HepG2 (cell line): ENCODE data around the gene C1QL2. TPM values are rescaled to one million over a fixed set of nuclear protein-coding genes. Genes with fewer than 3 reads are reported as not detected.

Source experiments
- ATAC-seq: fragments of 200-7000 bp; cut with Tn5 transposase; 3 replicates; pipeline ENCODE4 v1.9.1; 2020; ENCODE audit warnings: mild to moderate bottlenecking, moderate library complexity
- BruUV-seq: library from RNA; stranded (reverse); fragments of 400-500 nt; replicated peaks from 2 replicates; lab custom pipeline; 2021; lab: Mats Ljungman, UMichigan
- CTCF ChIA-PET: fragments of 300-600 bp; formaldehyde crosslinking; extraction: SDS; loops from one replicate; lab custom pipeline; 2021; ENCODE audit warnings: low total read pairs, inconsistent platforms, low intra/inter-chr PET ratio; lab: Yijun Ruan, JAX
- POLR2A ChIA-PET: fragments of 350-600 bp; sonication (Branson Sonifier 250); formaldehyde crosslinking; loops from one replicate; lab custom pipeline; 2020; ENCODE audit warnings: antibody characterized with exemption, inconsistent platforms; lab: Yijun Ruan, JAX
- DNase-seq: peaks from one replicate; pipeline ENCODE4 v3.0.0-alpha.2; 2015; ENCODE audit warnings: low spot score
- FAIRE-seq: peaks from 3 replicates; lab custom pipeline; 2011; peaks lifted over from hg19 to GRCh38; lab: Jason Lieb, UNC
- H2AFZ ChIP-seq: one replicate; pipeline ENCODE4 v1.6.1; 2011; ENCODE audit warnings: low read length, inconsistent platforms
- H3K27ac ChIP-seq: fragments of 300-600 bp; 3 replicates; pipeline ENCODE4 v1.8.0; 2011; ENCODE audit warnings: mixed run types, mild to moderate bottlenecking, mixed read lengths, low read length, inconsistent platforms; ENCODE audit not compliant: insufficient read depth; ENCODE audit errors: extremely low read length
- H3K27me3 ChIP-seq, 2 experiments: fragments of 200-600 bp in 1 of 2; 2 replicates in 1 of 2; 3 replicates in 1 of 2; pipeline versions ENCODE4 v1.6.0 to v1.8.0; 2011; ENCODE audit warnings: low read length in 2 of 2, mild to moderate bottlenecking in 2 of 2, moderate library complexity in 2 of 2, inconsistent platforms in 1 of 2; ENCODE audit not compliant: insufficient read depth in 2 of 2, control insufficient read depth in 1 of 2
- H3K36me3 ChIP-seq, 2 experiments: fragments of 200-600 bp in 1 of 2; replicated peaks in 1 of 2; 2 replicates in 1 of 2; 3 replicates in 1 of 2; pipeline versions ENCODE4 v1.5.1 to v1.8.0; 2011; ENCODE audit warnings: low read length in 2 of 2, inconsistent platforms in 1 of 2; ENCODE audit not compliant: insufficient read depth in 2 of 2, control insufficient read depth in 1 of 2
- H3K4me1 ChIP-seq: 2 replicates; pipeline ENCODE4 v1.5.1; 2012; ENCODE audit warnings: low read length, inconsistent platforms; ENCODE audit not compliant: insufficient read depth
- H3K4me2 ChIP-seq: 2 replicates; pipeline ENCODE4 v1.6.0; 2011; ENCODE audit warnings: low read depth, low read length, inconsistent platforms
- H3K4me3 ChIP-seq, 3 experiments: fragments of 200-600 bp in 1 of 3; sonication (generic), shearing (Covaris generic) in 1 of 3; replicated peaks in 1 of 3; 2 replicates each; pipeline ENCODE4 v1.5.1; 2011 to 2016; ENCODE audit warnings: low read length in 3 of 3, inconsistent platforms in 2 of 3, low read depth in 2 of 3, mild to moderate bottlenecking in 2 of 3, control low read depth in 1 of 3, mixed read lengths in 1 of 3; ENCODE audit not compliant: insufficient read depth in 1 of 3
- H3K79me2 ChIP-seq: one replicate; pipeline ENCODE4 v1.6.1; 2011; ENCODE audit warnings: low read length, inconsistent platforms; ENCODE audit not compliant: insufficient read depth
- H3K9ac ChIP-seq: 2 replicates; pipeline ENCODE4 v1.6.0; 2011; ENCODE audit warnings: mild to moderate bottlenecking, low read depth, low read length, inconsistent platforms; ENCODE audit not compliant: insufficient read depth
- H3K9me3 ChIP-seq: 2 replicates; pipeline ENCODE4 v1.5.1; 2012; ENCODE audit warnings: mild to moderate bottlenecking, low read length
- H4K20me1 ChIP-seq: 2 replicates; pipeline ENCODE4 v1.6.0; 2011; ENCODE audit warnings: inconsistent platforms, mild to moderate bottlenecking, low read length, moderate library complexity; ENCODE audit not compliant: insufficient read depth
- EEA1 ChIP-seq: sonication (generic); formaldehyde crosslinking; IDR thresholded peaks from 2 replicates; pipeline ENCODE4 v1.5.1; 2020; ENCODE audit warnings: mild to moderate bottlenecking, missing genetic modification reagents, borderline replicate concordance
- FOSL2 ChIP-seq: sonication (generic); formaldehyde crosslinking; IDR thresholded peaks from 2 replicates; pipeline ENCODE4 v1.4.0; 2020; ENCODE audit warnings: missing genetic modification reagents
- FOXK1 ChIP-seq: sonication (generic); formaldehyde crosslinking; IDR thresholded peaks from 2 replicates; pipeline ENCODE4 v1.4.0; 2020; ENCODE audit warnings: low read depth, missing genetic modification reagents, borderline replicate concordance
- MAFK ChIP-seq, 2 experiments: IDR thresholded peaks in 1 of 2; conservative IDR thresholded peaks in 1 of 2; 2 replicates each; pipeline ENCODE4 v1.6.1; 2011; ENCODE audit warnings: improper control_type of control experiment in 2 of 2, low read length in 2 of 2
- SRSF9 ChIP-seq: fragments of 200-400 bp; formaldehyde crosslinking; IDR thresholded peaks from 2 replicates; pipeline ENCODE4 v1.6.1; 2018; ENCODE audit warnings: borderline replicate concordance, mild to moderate bottlenecking, low read depth, low read length; ENCODE audit not compliant: insufficient read depth, poor library complexity, severe bottlenecking
- TEAD3 ChIP-seq: optimal IDR thresholded peaks from 2 replicates; pipeline ENCODE3; 2016; ENCODE audit warnings: borderline replicate concordance
- ZBTB20 ChIP-seq: sonication (generic); formaldehyde crosslinking; IDR thresholded peaks from 2 replicates; pipeline ENCODE4 v1.8.1; 2023; ENCODE audit warnings: missing genetic modification reagents, low read depth, mild to moderate bottlenecking, borderline replicate concordance
- ZMYM2 ChIP-seq: sonication (generic); formaldehyde crosslinking; IDR thresholded peaks from 2 replicates; pipeline ENCODE4 v1.8.0; 2022; ENCODE audit warnings: mild to moderate bottlenecking, missing genetic modification reagents
- ZNF564 ChIP-seq: sonication (generic); formaldehyde crosslinking; IDR thresholded peaks from 2 replicates; pipeline ENCODE4 v1.8.1; 2023; ENCODE audit warnings: mild to moderate bottlenecking, missing genetic modification reagents
- WGBS: methylation state at CpG from one replicate; pipeline ENCODE4 v1.1.6; 2017; ENCODE audit warnings: low lambda C conversion rate; 5-methylcytosine and 5-hydroxymethylcytosine counted together
- in situ Hi-C: cut with HindIII; loops from 2 replicates; pipeline ENCODE4 v1.10.0; 2017; ENCODE audit warnings: low pct_unique_long_range_greater_than_20kb; ENCODE audit not compliant: extremely low pct_ligation_motif_present
- intact Hi-C: fragments of 100-400 bp; cut with micrococcal nuclease; formaldehyde crosslinking; loops from one replicate; pipeline ENCODE4 v1.10.0; 2022; ENCODE audit not compliant: unreplicated experiment
- polyA plus RNA-seq, 8 experiments: library from polyadenylated mRNA; depleted of rRNA in 3 of 8; stranded (reverse) in 7 of 8; unstranded in 1 of 8; fragments of >200 nt; fragmentation: Illumina TruSeq in 4 of 8; extraction: Trizol in 4 of 8; gene quantifications; 2 replicates each; pipeline versions ENCODE4 v1.2.1 to v1.2.3, GENCODE V29; 2011 to 2016; ENCODE audit warnings: low read depth in 4 of 8, missing spikeins in 1 of 8, mixed read lengths in 1 of 8; ENCODE audit not compliant: insufficient read depth in 1 of 8
- total RNA-seq, 5 experiments: library from RNA; depleted of rRNA; stranded (reverse); fragments of >200 nt; fragmentation: Illumina TruSeq; extraction: Trizol; gene quantifications; 2 replicates each; pipeline ENCODE4 v1.2.3, GENCODE V29; 2016; ENCODE audit warnings: low read depth in 1 of 5
- TF ChIP-seq, protein P1 (sequence below): sonication (generic); formaldehyde crosslinking; IDR thresholded peaks from 2 replicates; pipeline ENCODE4 v1.4.0; 2020; ENCODE audit warnings: mild to moderate bottlenecking, missing genetic modification reagents

C1QL2 gene
- total and polyA plus RNA-seq, 2 of the 13 experiments (the other 11 are each of a cell fraction or from before 2014, with no cell fraction given): not detected

GRCh38 chr2:119111115-119111975 lies 47.2 kb downstream of the C1QL2 start:
- DNase-seq (no peak), ATAC-seq (no peak), FAIRE-seq (no peak)
- in situ Hi-C loops (no loop called here), intact Hi-C loops (no loop called here)
- H3K36me3 ChIP-seq: no peaks in the 10 kb centered on the region
- ChIA-PET CTCF (no interaction called here), POLR2A (no interaction called here)
- H3K27ac ChIP-seq: no peak overlapping the region
- no peak overlapping the region for H3K4me2 ChIP-seq
- H3K4me1 ChIP-seq: no peaks in the 10 kb centered on the region
- no peaks in the 10 kb centered on the region for H3K9me3 ChIP-seq
- no peak overlapping the region for H2AFZ ChIP-seq
- no peak overlapping the region for H3K9ac ChIP-seq
- no peaks in the 10 kb centered on the region for H3K79me2 ChIP-seq
- no peak overlapping the region for H3K4me3 ChIP-seq
- peaks cover 3 to 16% of the 10 kb centered on the region in 2 experiments; a peak in 3 of 5 replicates for H3K27me3 ChIP-seq
- 33% methylated on average over 8 of the region's 8 CpGs for WGBS
- no TSS peak for BruUV-seq
- no peaks in the 10 kb centered on the region; the same call in 1 of the 2 replicates for H4K20me1 ChIP-seq
- TF ChIP-seq EEA1 (no peak), FOSL2 (peak; percentile 45; the same call in 1 of the 2 replicates)

DNA sequence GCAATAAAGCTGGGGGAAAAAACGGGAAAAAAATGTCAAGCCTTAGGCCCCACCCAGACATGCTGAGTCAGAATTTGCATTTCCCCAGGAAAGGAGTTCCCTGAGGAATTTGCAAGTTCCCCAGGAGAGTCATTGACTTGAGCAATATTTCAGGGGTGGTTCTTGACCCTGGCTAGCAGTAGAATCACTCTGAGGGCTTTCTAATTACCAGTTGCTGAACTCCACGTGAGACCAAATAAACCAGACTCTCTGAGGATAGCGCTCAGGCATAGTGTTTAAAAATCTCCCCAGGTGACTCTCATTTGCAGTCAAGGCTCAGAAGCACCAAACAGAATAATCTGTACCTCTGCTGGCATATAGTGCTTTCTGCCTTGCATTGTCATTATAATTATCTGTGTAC lies 48.7 kb downstream of the C1QL2 start:
- CTCF ChIA-PET: no interaction called here
- no TSS peak for BruUV-seq
- ATAC-seq: no peak
- FAIRE-seq: no peak
- in situ Hi-C loops (no loop called here), intact Hi-C loops (no loop called here)
- H3K27ac ChIP-seq: no peak overlapping the region
- H3K79me2 ChIP-seq: no peaks in the 10 kb centered on the region
- TF ChIP-seq ZNF564 (CRISPR knock-in tag) (no peak), ZMYM2 (CRISPR knock-in tag) (no peak), MAFK (conservative IDR thresholded peaks at IDR 0.05 in 1 of 2, IDR thresholded peaks at IDR 0.05 in 1 of 2; ENCODE audit: low read length in 2 of 2) (0 out of 4 replicates have a peak, but pooled peaks of 1 of the 2 experiments have one; percentile 18), FOXK1 (CRISPR knock-in tag) (no peak), SRSF9 (no peak), TEAD3 (CRISPR knock-in tag) (no peak), ZBTB20 (CRISPR knock-in tag) (no peak)
- TF ChIP-seq, protein P1, sequence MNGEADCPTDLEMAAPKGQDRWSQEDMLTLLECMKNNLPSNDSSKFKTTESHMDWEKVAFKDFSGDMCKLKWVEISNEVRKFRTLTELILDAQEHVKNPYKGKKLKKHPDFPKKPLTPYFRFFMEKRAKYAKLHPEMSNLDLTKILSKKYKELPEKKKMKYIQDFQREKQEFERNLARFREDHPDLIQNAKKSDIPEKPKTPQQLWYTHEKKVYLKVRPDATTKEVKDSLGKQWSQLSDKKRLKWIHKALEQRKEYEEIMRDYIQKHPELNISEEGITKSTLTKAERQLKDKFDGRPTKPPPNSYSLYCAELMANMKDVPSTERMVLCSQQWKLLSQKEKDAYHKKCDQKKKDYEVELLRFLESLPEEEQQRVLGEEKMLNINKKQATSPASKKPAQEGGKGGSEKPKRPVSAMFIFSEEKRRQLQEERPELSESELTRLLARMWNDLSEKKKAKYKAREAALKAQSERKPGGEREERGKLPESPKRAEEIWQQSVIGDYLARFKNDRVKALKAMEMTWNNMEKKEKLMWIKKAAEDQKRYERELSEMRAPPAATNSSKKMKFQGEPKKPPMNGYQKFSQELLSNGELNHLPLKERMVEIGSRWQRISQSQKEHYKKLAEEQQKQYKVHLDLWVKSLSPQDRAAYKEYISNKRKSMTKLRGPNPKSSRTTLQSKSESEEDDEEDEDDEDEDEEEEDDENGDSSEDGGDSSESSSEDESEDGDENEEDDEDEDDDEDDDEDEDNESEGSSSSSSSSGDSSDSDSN (CRISPR knock-in tag): no peak
- peaks cover 3 to 16% of the 10 kb centered on the region in 2 experiments; a peak in 3 of 5 replicates for H3K27me3 ChIP-seq
- H3K9ac ChIP-seq: no peak overlapping the region
- H3K4me3 ChIP-seq: no peak overlapping the region
- no peaks in the 10 kb centered on the region; the same call in 1 of the 2 replicates for H4K20me1 ChIP-seq
- H3K4me1 ChIP-seq: no peaks in the 10 kb centered on the region
- POLR2A ChIA-PET: no interaction called here
- WGBS: 1% methylated on average over 3 of the region's 3 CpGs
- H2AFZ ChIP-seq: no peak overlapping the region
- no peak for DNase-seq
- no peaks in the 10 kb centered on the region for H3K9me3 ChIP-seq
- H3K4me2 ChIP-seq: no peak overlapping the region
- H3K36me3 ChIP-seq: no peaks in the 10 kb centered on the region
